Natural killer cell treated with Interleukin-12 subunit alpha and Interleukin-12 subunit beta and Interleukin-15 and Interleukin-18, amount 100 ng/mL, for 72 hours (primary cell): Measurements from ENCODE around the gene RGS4. TPM values are rescaled to one million over a fixed set of nuclear protein-coding genes. Genes with fewer than 3 reads are reported as not detected.

ENCODE experiments used
- ATAC-seq, 2 donors: fragments of 150-1000 bp; cut with Tn5 transposase in 1 of 2; sonication (Bioruptor Pico), chemical (Tn5 transposase) in 1 of 2; 2 replicates each; pipeline ENCODE4 v1.10.0; 2021
- DNase-seq: peaks from one replicate; pipeline ENCODE4 v3.0.0; 2022; ENCODE audit warnings: low spot score
- H3K27ac Mint-ChIP-seq, 2 donors: 1 replicate in 1 of 2; 2 replicates in 1 of 2; pipeline ENCODE4 v1.8.0; 2022; ENCODE audit warnings: mixed read lengths in 2 of 2, mild to moderate bottlenecking in 1 of 2, moderate library complexity in 1 of 2
- H3K27me3 Mint-ChIP-seq, 2 donors: 1 replicate in 1 of 2; 2 replicates in 1 of 2; pipeline ENCODE4 v1.8.0; 2022; ENCODE audit warnings: mixed read lengths in 2 of 2
- H3K36me3 Mint-ChIP-seq: one replicate; pipeline ENCODE4 v1.8.0; 2022; ENCODE audit warnings: mixed read lengths
- H3K4me1 Mint-ChIP-seq, 2 donors: 1 replicate in 1 of 2; 2 replicates in 1 of 2; pipeline ENCODE4 v1.8.0; 2022; ENCODE audit warnings: low read depth in 2 of 2, mixed read lengths in 2 of 2, mild to moderate bottlenecking in 1 of 2
- H3K4me3 Mint-ChIP-seq: one replicate; pipeline ENCODE4 v1.8.0; 2022; ENCODE audit warnings: mixed read lengths
- H3K9me3 Mint-ChIP-seq: 2 replicates; pipeline ENCODE4 v1.8.0; 2022; ENCODE audit warnings: mixed read lengths
- total RNA-seq, 2 donors: library from RNA; stranded (reverse); gene quantifications; one replicate each; pipeline ENCODE4 v1.2.3, GENCODE V29; 2022

RGS4 gene
- total RNA-seq: not detected

GRCh38 chr1:163069142-163069541 is at the start of gene RGS4:
Gene RGS4, plus strand, starts transcription at chr1:163069361. Its CDS starts 124 bp downstream, at chr1:163069485.
- Mint-ChIP-seq H3K9me3 (peaks cover 2% of the 10 kb centered on the region), H3K27me3 (peaks cover 28 to 75% of the 10 kb centered on the region in 2 donors), H3K27ac (no peak within 1 kb of the TSS), H3K36me3 (no peaks in the 10 kb centered on the region), H3K4me1 (no peaks in the 10 kb centered on the region), H3K4me3 (no peak within 1 kb of the TSS)
- no peak for DNase-seq
- no peak for ATAC-seq

GRCh38 chr1:163022129-163022528 is 47.0 kb upstream of the RGS4 start:
- Mint-ChIP-seq H3K9me3 (peaks cover 15% of the 10 kb centered on the region), H3K4me3 (no peak overlapping the region), H3K36me3 (peaks cover 17% of the 10 kb centered on the region), H3K27ac (no peak overlapping the region), H3K4me1 (no peaks in the 10 kb centered on the region), H3K27me3 (peaks cover 6 to 29% of the 10 kb centered on the region in 2 donors)
- ATAC-seq (no peak), DNase-seq (no peak)

GRCh38 chr1:163027610-163028009 is 41.6 kb upstream of the RGS4 start:
- H3K9me3 Mint-ChIP-seq: peaks cover 6% of the 10 kb centered on the region
- ATAC-seq (no peak), DNase-seq (no peak)
- no peak overlapping the region for H3K27ac Mint-ChIP-seq
- no peak overlapping the region for H3K4me3 Mint-ChIP-seq
- no peaks in the 10 kb centered on the region for H3K4me1 Mint-ChIP-seq
- peaks cover 11 to 44% of the 10 kb centered on the region in 2 donors for H3K27me3 Mint-ChIP-seq
- H3K36me3 Mint-ChIP-seq: peaks cover 7% of the 10 kb centered on the region

GRCh38 chr1:163029901-163030300 is 39.3 kb upstream of the RGS4 start:
- ATAC-seq (no peak), DNase-seq (no peak)
- Mint-ChIP-seq H3K27me3 (peaks cover 11 to 57% of the 10 kb centered on the region in 2 donors), H3K4me3 (no peak overlapping the region), H3K9me3 (no peaks in the 10 kb centered on the region), H3K27ac (no peak overlapping the region), H3K36me3 (no peaks in the 10 kb centered on the region), H3K4me1 (no peaks in the 10 kb centered on the region)

GRCh38 chr1:163035446-163036249 is 33.5 kb upstream of the RGS4 start:
- H3K27me3 Mint-ChIP-seq: peaks cover 6 to 29% of the 10 kb centered on the region in 2 donors
- H3K9me3 Mint-ChIP-seq: no peaks in the 10 kb centered on the region
- H3K4me3 Mint-ChIP-seq: no peak overlapping the region
- H3K36me3 Mint-ChIP-seq: no peaks in the 10 kb centered on the region
- ATAC-seq (no peak), DNase-seq (no peak)
- no peak overlapping the region for H3K27ac Mint-ChIP-seq
- H3K4me1 Mint-ChIP-seq: no peaks in the 10 kb centered on the region

- Mint-ChIP-seq H3K36me3 (no peaks in the 10 kb centered on the region), H3K4me3 (no peak overlapping the region), H3K27ac (no peak overlapping the region), H3K9me3 (no peaks in the 10 kb centered on the region), H3K4me1 (no peaks in the 10 kb centered on the region), H3K27me3 (peaks cover 6 to 29% of the 10 kb centered on the region in 2 donors)
- no peak for ATAC-seq
- DNase-seq: no peak
Observed at GRCh38 chr1:163036671-163037070, 32.5 kb upstream of the RGS4 start.

- Mint-ChIP-seq H3K4me3 (no peak overlapping the region), H3K27me3 (peaks cover 2 to 22% of the 10 kb centered on the region in 2 donors), H3K36me3 (no peaks in the 10 kb centered on the region), H3K9me3 (no peaks in the 10 kb centered on the region), H3K27ac (no peak overlapping the region), H3K4me1 (no peaks in the 10 kb centered on the region)
- DNase-seq (no peak), ATAC-seq (no peak)
Observed at GRCh38 chr1:163038928-163039706, 30.0 kb upstream of the RGS4 start.

GRCh38 chr1:163039707-163040093 is 29.5 kb upstream of the RGS4 start:
- no peaks in the 10 kb centered on the region for H3K36me3 Mint-ChIP-seq
- no peak overlapping the region for H3K27ac Mint-ChIP-seq
- DNase-seq (no peak), ATAC-seq (no peak)
- no peaks in the 10 kb centered on the region for H3K9me3 Mint-ChIP-seq
- peaks cover 2 to 20% of the 10 kb centered on the region in 2 donors for H3K27me3 Mint-ChIP-seq
- H3K4me3 Mint-ChIP-seq: no peak overlapping the region
- no peaks in the 10 kb centered on the region for H3K4me1 Mint-ChIP-seq

GRCh38 chr1:163046071-163046470 is 23.1 kb upstream of the RGS4 start:
- no peaks in the 10 kb centered on the region for H3K36me3 Mint-ChIP-seq
- H3K4me3 Mint-ChIP-seq: no peak overlapping the region
- H3K9me3 Mint-ChIP-seq: no peaks in the 10 kb centered on the region
- H3K27me3 Mint-ChIP-seq: peaks cover 4 to 35% of the 10 kb centered on the region in 2 donors
- DNase-seq: no peak
- H3K27ac Mint-ChIP-seq: no peak overlapping the region
- no peaks in the 10 kb centered on the region for H3K4me1 Mint-ChIP-seq
- ATAC-seq: no peak

GRCh38 chr1:163047951-163048659 is 21.1 kb upstream of the RGS4 start:
- DNase-seq: no peak

GRCh38 chr1:163048869-163049268 is 20.3 kb upstream of the RGS4 start:
- ATAC-seq (no peak), DNase-seq (no peak)
- H3K27ac Mint-ChIP-seq: no peak overlapping the region
- H3K27me3 Mint-ChIP-seq: peaks cover 9 to 49% of the 10 kb centered on the region in 2 donors
- no peaks in the 10 kb centered on the region for H3K4me1 Mint-ChIP-seq
- H3K9me3 Mint-ChIP-seq: no peaks in the 10 kb centered on the region
- no peak overlapping the region for H3K4me3 Mint-ChIP-seq
- no peaks in the 10 kb centered on the region for H3K36me3 Mint-ChIP-seq

More at GRCh38 chr1:163047951-163048659, 21.1 kb upstream of the RGS4 start:
- Mint-ChIP-seq H3K4me3 (no peak overlapping the region), H3K4me1 (no peaks in the 10 kb centered on the region), H3K9me3 (no peaks in the 10 kb centered on the region), H3K27me3 (peaks cover 4 to 42% of the 10 kb centered on the region in 2 donors), H3K27ac (no peak overlapping the region), H3K36me3 (no peaks in the 10 kb centered on the region)
- no peak for ATAC-seq

- no peaks in the 10 kb centered on the region for H3K9me3 Mint-ChIP-seq
- no peaks in the 10 kb centered on the region for H3K36me3 Mint-ChIP-seq
- H3K27me3 Mint-ChIP-seq: peaks cover 9 to 51% of the 10 kb centered on the region in 2 donors
- no peak for DNase-seq
- H3K4me1 Mint-ChIP-seq: no peaks in the 10 kb centered on the region
- ATAC-seq: no peak
- no peak overlapping the region for H3K4me3 Mint-ChIP-seq
- no peak overlapping the region for H3K27ac Mint-ChIP-seq
Observed at GRCh38 chr1:163049296-163049695, 19.9 kb upstream of the RGS4 start.

GRCh38 chr1:163050496-163050895 is 18.7 kb upstream of the RGS4 start:
- Mint-ChIP-seq H3K9me3 (no peaks in the 10 kb centered on the region), H3K4me3 (no peak overlapping the region), H3K27ac (no peak overlapping the region), H3K4me1 (no peaks in the 10 kb centered on the region), H3K27me3 (peaks cover 6 to 46% of the 10 kb centered on the region in 2 donors), H3K36me3 (no peaks in the 10 kb centered on the region)
- ATAC-seq: no peak
- DNase-seq: no peak

GRCh38 chr1:163054181-163054591 is 15.0 kb upstream of the RGS4 start:
- no peaks in the 10 kb centered on the region for H3K4me1 Mint-ChIP-seq
- H3K36me3 Mint-ChIP-seq: no peaks in the 10 kb centered on the region
- H3K4me3 Mint-ChIP-seq: no peak overlapping the region
- DNase-seq (no peak), ATAC-seq (no peak)
- H3K27ac Mint-ChIP-seq: no peak overlapping the region
- peaks cover 9 to 48% of the 10 kb centered on the region in 2 donors for H3K27me3 Mint-ChIP-seq
- no peaks in the 10 kb centered on the region for H3K9me3 Mint-ChIP-seq
